AG10803 (cell line): ENCODE measurements around the gene OXER1.

Source experiments
- DNase-seq: peaks from one replicate; pipeline ENCODE4 v3.0.0; 2010; ENCODE audit warnings: low read depth
- H3K4me3 ChIP-seq: 2 replicates; pipeline ENCODE4 v1.5.1; 2011; ENCODE audit warnings: mild to moderate bottlenecking, low read length, control low read depth
- TF ChIP-seq, protein P1 (sequence below): conservative IDR thresholded peaks from 2 replicates; pipeline ENCODE4 v1.5.1; 2011; ENCODE audit warnings: mild to moderate bottlenecking, low read length, control low read depth, inconsistent platforms

The OXER1 gene, protein sequence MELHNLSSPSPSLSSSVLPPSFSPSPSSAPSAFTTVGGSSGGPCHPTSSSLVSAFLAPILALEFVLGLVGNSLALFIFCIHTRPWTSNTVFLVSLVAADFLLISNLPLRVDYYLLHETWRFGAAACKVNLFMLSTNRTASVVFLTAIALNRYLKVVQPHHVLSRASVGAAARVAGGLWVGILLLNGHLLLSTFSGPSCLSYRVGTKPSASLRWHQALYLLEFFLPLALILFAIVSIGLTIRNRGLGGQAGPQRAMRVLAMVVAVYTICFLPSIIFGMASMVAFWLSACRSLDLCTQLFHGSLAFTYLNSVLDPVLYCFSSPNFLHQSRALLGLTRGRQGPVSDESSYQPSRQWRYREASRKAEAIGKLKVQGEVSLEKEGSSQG

DNA sequence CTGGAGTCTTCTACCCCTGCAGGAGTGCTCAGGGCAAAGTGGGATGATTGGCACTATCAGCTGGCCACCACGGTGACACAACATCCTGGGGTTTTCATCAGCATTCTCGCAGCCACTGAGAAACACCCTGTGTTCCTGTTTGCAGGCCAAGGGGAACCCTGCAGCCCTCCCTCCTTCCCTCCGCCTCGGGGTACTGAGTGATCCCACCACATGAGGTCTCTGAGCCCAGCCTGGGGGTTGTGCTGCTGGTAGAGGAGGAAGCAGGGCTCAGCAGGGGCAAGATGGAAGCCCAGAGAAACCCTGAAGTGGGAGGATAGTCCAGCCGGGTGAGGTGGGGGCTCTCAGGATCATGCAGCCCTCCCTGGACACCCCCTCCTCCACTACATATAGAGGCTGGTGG, at the start of gene OXER1:
OXER1 (minus strand) TSS at position 40 of the 400 bp plus-strand sequence. CDS start 73 bp downstream, outside the sequence.
- no peak for DNase-seq
- TF ChIP-seq, protein P1, sequence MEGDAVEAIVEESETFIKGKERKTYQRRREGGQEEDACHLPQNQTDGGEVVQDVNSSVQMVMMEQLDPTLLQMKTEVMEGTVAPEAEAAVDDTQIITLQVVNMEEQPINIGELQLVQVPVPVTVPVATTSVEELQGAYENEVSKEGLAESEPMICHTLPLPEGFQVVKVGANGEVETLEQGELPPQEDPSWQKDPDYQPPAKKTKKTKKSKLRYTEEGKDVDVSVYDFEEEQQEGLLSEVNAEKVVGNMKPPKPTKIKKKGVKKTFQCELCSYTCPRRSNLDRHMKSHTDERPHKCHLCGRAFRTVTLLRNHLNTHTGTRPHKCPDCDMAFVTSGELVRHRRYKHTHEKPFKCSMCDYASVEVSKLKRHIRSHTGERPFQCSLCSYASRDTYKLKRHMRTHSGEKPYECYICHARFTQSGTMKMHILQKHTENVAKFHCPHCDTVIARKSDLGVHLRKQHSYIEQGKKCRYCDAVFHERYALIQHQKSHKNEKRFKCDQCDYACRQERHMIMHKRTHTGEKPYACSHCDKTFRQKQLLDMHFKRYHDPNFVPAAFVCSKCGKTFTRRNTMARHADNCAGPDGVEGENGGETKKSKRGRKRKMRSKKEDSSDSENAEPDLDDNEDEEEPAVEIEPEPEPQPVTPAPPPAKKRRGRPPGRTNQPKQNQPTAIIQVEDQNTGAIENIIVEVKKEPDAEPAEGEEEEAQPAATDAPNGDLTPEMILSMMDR = no peak

DNA sequence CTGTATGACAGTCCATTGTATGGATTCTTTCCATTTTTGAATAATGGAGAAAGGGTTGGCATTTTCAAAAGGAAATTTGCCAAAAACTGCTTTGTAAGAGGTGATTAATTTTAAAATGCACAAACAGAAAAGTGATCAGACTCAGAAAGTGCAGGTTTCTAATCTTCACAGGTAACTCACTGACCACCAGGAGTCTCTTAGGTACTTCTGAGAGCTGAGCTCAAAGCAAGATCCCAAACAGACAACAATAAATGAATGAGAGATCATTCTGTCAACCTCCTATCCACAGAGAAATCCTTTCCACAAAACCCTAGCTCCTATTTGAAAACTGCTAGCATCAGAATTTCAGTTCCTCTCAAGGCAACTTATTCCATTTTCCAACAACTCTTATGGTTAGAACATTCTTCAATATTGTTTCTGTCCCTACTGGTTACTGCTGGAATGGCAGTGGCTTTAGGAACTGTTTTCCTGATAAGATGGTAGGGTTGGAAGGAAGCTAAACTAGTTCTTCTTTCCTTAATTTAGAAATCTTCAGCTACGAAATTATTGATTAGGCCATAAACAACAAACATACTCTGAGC, 49.1 kb upstream of the OXER1 start:
- DNase-seq = peak; percentile 25
- TF ChIP-seq, protein P1 = peak; percentile 61
- H3K4me3 ChIP-seq = no peak overlapping the region

More for the DNA sequence above, at the start of gene OXER1:
- no peak within 1 kb of the TSS for H3K4me3 ChIP-seq

DNA sequence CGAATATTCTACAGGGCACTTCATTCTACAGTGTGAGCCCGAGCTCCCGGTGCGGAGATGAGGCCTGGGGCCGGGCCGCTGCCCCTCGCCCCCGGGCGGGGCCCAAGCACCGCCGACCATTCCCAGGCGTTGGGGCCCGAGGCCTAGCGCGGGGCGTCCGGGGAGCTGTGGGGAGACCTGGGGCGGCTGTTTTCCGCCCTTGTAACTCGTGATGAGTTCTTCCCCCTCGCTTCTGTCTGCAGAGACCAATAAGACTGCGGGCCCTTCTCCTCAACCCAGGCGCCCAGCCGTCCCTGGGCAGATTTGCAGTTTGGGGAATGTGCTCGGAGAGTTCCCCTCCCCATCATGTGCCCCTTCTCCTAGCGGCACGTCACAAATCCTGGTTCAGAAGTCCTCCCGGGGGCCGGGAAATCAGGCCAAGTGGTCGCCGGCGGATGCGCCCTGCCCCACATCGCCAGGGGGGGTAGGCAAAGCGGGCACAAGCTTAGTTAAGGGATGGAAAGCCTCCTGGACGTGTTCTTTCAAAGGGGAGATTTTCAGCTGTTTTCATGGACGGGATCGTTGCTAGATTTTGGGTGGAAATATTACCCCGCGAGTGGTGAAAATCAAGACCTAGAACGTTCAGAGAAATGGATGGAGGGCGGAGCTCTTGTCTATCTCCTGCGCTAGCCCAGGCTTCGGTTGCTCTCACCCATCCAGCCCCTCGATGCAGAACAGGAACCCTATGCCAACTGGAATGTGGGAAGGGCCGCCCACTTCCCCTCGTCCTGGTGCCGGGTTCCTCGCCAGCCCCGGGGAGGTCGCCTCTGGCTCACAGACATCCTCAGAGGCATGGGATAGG, 47.3 kb upstream of the OXER1 start:
- H3K4me3 ChIP-seq = peak overlapping the region; percentile 61
- TF ChIP-seq, protein P1 = no peak
- peak; percentile 51 for DNase-seq

DNA sequence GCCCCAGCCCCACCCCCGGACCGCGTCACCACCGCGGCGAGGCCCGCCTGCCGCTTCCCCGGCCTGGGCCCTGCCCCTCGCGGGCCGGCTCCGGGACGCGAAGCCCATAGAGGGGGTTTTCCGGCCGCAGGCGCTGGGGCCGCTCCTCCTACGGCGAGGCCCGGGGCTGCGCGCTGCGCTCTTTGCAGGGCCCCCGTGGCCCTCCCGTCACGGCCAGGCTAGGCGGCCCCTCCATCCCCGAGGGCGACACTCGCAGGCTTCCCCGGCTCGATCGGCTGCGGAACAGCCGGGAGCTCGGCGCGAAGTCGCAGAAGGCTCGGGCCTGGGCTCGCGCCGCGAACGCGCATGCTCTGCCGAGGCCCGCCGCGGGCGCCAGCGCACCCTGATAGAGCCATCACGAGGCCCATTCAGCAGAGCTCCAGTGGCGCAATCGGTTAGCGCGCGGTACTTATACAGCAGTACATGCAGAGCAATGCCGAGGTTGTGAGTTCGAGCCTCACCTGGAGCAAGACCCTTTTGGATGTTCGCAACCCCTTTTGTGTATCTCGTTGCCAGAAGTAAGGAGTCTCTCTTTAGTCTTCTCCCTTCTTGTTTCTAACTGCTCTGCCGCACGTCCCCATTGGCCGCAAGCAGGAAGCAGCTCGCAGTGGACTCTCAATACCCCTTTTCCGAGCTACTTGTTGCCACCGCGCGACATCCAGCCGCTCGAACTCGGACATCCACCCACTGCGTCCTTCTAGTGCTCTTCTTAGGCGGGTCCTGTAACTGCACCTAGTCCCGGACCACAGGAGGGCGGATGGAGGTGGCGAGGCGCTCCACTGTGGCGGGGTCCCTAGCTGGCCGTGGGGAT, 46.4 kb upstream of the OXER1 start:
- peak; percentile 96 for DNase-seq
- TF ChIP-seq, protein P1 = no peak
- peak overlapping the region; percentile 62 for H3K4me3 ChIP-seq

DNA sequence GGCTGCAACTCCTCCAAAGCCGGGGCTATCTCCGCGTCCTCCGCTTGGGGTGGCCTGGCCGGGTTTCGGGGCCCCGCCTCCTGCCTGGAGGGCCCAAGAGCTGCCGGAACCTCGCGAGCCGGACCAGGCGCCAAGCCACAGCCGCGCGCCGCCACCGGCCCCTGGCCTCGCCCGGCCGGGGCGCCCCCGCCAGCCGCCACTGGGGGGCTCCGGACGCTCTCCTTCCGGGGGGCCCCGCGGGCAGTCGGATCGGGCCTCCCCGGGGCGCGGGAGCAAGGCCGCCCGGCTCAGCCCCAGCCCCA, 45.8 kb upstream of the OXER1 start:
- TF ChIP-seq, protein P1 = peak; percentile 34
- DNase-seq = peak; percentile 83

DNA sequence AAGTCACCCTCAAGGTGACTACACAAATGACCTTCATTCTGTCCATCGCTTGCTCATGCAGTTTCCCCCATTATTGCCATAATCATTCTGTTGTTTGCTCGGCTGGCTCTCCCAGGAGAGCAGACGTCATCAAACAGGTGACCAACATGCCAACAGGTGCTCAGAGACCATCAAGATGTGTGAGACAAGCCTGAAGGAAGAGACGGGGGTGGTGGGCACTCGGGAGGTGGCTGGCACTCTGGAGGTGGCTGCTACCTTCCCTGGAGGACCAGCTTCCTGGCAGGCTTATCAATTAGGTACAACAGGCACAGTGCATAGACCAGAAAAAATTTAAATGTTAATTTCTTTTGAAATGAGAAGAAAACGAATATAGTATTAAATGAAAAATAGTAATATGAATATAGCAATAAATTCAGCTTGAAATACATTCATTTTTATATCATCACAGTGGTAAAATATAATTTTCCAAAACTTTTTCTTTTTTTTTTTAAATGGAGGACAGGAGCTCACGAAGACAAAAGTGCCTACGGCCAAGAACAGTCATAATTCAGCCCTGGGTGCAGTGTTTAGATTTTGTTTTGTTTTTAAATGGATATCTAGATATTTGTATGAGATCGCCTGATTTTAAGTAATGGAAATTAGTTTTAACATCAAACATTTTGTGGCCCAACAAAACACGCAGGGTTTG, 45.3 kb upstream of the OXER1 start:
- no peak for DNase-seq
- TF ChIP-seq, protein P1 = no peak
- H3K4me3 ChIP-seq = peak overlapping the region; percentile 60

More for the DNA sequence above, 45.8 kb upstream of the OXER1 start:
- H3K4me3 ChIP-seq = peak overlapping the region; percentile 60
